Amniotic epithelial cell (primary cell): Measurements from ENCODE around the gene TP53AIP1.
A peak's percentile ranks its signal among the peaks of the same experiment; 100 is the strongest.
"Not testable (repeated sequence)": the region's sequence is repeated elsewhere in the genome, so short reads cannot be mapped to it uniquely, and the experiment has no call there.

Experiments used
- DNase-seq: peaks from one replicate; pipeline ENCODE4 v3.0.0-alpha.2; 2010; ENCODE audit warnings: low read depth

The TP53AIP1 gene

GRCh38 chr11:128925250-128925600 lies 17.4 kb downstream of the TP53AIP1 start:
- DNase-seq: no peak

- no peak for DNase-seq
Measured at GRCh38 chr11:128924510-128925249, 18.0 kb downstream of the TP53AIP1 start.

- no peak for DNase-seq
Measured at GRCh38 chr11:128924104-128924503, 18.6 kb downstream of the TP53AIP1 start.

- DNase-seq: no peak
Measured at GRCh38 chr11:128921793-128922192, 20.9 kb downstream of the TP53AIP1 start.

DNA sequence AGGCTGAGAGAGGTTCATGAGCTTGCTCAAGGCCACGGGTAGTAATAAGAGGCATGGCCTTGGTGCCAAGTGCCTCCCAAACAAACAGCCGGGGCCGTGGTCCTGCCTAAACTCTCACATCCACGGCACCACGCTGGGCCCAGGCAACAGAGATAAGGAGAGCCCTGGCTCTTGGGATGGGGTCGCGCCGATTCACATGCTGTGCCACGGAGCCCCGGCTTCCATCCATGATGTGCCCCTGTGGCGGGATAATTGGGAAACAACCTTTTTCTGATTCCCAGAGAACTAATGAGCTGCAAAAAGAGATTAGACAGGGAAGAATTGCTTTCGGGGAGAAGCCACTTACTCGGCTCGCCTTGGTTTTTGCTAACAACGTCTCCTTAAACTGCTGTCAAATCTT lies 22.0 kb downstream of the TP53AIP1 start:
- DNase-seq: no peak

- not testable (repeated sequence) for DNase-seq
Measured at GRCh38 chr11:128919635-128920034, 23.0 kb downstream of the TP53AIP1 start.

DNA sequence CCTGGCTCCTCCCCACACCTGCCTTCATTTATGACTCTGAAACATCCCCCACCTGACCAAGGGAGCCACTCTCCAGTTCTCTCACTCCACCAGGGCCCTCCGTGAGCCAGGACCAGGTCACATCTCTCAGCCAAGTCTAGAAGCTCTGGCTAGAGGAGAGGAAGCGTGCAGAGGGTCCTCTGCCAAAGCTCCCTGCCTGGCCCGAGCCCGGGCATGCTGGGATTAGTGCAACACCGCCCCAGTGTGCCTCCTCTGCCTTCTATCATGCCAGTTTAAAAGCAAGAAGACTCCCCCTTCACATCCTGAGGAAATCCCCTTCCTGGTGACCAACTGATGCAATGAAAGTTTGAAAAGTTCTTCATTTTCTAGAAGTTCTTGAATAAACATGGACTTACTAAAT lies 23.5 kb downstream of the TP53AIP1 start:
- no peak for DNase-seq

DNA sequence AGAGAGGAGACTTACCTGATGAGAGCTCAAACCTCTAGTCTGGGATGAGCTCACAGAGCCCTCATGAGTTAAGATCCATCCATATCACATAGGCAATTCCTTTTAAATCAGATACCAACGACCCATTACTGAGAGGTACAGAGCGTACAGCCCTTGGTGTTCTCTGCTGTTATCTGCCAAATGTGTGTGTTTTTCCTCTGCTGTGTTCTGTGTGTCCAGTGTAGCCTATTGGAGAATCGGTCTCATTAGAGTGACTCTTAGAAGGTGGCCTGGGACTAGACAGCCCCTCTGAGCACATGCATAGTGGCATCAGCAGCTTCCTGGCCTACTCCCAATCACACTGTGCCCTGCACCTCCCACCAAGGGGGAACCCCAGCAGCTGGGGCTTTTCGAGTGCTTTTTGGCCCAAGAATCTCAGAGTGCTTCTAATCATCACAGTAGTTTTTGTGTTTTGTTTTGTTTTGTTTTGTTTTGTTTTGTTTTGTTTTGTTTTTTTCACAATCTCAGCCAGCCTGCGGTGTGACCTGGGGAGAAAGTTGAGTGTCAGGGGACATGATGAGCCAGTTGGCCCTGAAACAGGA lies 25.4 kb downstream of the TP53AIP1 start:
- DNase-seq: no peak

DNA sequence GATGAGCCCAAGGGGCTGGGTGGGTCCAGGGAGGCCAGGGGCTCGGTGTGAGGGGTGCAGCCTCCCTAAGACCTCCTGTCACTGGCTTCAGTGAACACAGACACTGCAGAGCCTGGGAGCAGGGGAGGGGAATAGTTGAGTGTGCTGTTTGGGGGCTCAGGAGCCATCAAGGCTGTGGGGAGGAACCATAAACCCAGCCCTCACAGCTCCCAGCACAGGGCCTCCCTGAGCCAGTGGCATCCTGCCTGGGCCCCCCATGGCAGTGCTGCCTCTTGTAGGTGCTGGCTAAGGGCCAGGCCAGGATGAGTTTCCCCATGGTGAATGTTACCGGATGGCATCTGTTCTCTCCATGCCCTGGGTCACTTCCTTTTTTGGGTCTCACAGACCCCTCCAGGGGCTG lies 26.0 kb downstream of the TP53AIP1 start:
- no peak for DNase-seq

GRCh38 chr11:128916037-128916572 lies 26.6 kb downstream of the TP53AIP1 start:
- DNase-seq: no peak

DNA sequence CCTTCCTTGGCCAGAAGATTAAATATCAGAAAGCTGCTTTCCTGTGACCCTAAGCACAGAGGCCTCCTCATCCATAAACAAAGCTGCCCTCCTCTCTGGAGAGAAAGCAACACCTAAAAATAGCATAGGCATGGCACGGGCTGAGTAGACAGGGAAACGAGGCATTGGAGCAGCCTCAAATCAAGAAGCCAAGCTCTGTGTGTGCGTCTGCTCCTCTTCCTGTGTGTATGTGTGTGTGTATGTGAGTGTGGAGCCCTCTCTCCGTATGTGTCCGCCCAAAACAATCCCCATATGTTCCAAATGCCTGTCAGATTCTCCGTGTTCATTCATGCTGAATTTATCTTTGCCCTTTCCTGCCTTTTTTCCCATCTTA lies 27.5 kb downstream of the TP53AIP1 start:
- DNase-seq: no peak

DNA sequence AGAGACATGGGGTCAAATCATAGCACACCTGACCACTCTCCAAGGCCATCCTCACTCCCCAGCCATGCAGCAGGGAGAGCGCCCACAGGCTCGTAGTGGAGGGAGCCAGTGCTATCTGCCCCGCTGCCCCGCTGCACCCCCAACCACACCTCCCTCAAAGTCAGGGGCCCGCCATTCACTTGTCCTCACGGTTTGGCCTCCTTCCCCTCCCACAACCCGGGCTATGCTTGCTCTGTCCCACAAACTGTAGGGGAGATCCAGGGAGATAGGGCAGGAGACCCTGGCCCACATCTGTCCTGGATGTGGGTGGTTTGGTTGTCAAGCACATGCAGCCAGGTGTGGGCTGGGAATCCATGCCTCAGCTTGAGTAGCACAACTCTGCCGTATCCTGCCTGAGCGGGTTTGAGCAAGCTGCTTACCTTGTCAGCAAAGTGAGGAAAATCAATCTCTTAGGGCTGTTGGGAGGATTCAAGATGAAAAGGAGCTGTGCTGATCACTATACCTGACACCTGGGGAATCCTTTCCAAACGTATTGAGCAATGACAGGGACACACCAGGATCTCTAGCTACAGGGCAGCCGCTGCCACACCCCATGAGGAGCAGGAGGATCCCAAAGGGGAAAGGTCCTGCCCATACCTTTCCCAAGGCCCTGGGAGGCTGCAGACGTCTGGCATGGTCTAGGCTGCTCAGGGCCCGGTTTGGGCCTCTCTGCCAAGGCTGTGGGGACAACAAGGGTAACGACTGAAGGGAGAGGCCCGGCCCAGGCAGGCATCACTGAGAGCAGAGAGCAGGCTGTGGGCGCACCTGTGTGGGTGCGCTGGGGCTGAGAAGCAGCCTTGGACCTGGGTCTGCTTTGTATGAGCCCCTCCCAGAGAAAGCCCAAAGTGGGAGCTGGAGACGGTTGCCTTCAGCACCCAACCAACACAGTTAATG lies 28.2 kb downstream of the TP53AIP1 start:
- no peak for DNase-seq

DNA sequence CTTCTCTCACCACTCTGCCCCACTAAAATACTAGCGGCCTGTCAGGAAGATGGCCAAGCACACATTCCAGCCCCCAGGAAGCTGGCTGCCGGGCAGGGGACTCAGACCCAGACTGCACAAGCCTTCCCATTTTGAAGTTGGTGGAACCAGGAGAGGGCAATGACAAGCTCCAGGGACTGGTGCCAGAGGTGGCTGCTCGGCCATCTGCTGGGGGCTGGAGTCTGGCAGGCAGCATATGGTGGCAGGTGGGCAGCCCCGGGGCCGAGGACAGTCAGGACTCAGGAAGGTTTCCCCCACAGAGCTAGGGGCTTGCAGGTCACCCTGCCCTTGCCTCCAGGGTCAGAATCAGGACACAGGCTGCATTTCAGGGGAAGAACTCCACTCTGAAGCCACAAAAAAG lies 28.9 kb downstream of the TP53AIP1 start:
- no peak for DNase-seq

DNA sequence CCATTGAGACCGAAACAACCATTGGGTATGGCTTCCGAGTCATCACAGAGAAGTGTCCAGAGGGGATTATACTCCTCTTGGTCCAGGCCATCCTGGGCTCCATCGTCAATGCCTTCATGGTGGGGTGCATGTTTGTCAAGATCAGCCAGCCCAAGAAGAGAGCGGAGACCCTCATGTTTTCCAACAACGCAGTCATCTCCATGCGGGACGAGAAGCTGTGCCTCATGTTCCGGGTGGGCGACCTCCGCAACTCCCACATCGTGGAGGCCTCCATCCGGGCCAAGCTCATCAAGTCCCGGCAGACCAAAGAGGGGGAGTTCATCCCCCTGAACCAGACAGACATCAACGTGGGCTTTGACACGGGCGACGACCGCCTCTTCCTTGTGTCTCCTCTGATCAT lies 31.0 kb downstream of the TP53AIP1 start:
- DNase-seq: no peak

DNA sequence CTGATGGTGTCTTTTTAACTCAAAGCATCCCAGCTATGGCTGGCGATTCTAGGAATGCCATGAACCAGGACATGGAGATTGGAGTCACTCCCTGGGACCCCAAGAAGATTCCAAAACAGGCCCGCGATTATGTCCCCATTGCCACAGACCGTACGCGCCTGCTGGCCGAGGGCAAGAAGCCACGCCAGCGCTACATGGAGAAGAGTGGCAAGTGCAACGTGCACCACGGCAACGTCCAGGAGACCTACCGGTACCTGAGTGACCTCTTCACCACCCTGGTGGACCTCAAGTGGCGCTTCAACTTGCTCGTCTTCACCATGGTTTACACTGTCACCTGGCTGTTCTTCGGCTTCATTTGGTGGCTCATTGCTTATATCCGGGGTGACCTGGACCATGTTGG lies 31.4 kb downstream of the TP53AIP1 start:
- DNase-seq: no peak

- no peak for DNase-seq
Measured at GRCh38 chr11:128910576-128910975, 32.1 kb downstream of the TP53AIP1 start.

DNA sequence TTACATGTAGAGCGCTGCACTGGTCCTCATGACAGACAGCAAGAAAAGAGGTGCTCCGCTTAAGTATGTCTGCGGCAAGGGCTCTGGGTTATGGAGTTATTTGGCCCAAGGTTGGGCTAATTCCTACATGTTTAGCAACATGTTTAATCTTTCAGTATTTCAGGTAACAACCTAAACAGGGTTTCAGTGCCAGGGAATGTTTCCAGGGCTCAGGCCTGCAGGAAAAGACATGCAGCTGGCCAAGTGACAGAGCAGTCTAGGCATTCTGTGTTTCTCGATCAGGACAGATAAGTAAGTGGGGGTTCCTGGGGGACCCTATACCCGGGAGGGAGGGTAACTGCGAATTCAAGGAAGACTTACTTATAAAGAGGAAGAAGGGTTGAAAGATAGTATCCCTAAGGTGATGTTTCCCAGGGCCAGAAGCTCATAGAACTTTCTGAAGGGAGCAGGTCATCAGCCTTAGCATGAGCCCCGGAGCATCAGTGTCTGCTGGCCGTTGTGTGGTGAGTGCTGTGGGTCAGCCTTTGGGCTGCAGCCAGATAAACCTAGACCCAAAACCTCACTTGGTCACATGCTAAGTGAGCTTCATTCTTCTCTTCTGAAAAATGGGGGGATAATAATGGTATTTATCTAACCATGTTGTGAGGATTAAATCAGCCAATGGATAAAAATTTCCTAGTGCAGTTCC lies 33.1 kb downstream of the TP53AIP1 start:
- DNase-seq: no peak

GRCh38 chr11:128908391-128909246 lies 34.1 kb downstream of the TP53AIP1 start:
- peak; percentile 68 for DNase-seq

GRCh38 chr11:128907585-128907984 lies 35.1 kb downstream of the TP53AIP1 start:
- no peak for DNase-seq

DNA sequence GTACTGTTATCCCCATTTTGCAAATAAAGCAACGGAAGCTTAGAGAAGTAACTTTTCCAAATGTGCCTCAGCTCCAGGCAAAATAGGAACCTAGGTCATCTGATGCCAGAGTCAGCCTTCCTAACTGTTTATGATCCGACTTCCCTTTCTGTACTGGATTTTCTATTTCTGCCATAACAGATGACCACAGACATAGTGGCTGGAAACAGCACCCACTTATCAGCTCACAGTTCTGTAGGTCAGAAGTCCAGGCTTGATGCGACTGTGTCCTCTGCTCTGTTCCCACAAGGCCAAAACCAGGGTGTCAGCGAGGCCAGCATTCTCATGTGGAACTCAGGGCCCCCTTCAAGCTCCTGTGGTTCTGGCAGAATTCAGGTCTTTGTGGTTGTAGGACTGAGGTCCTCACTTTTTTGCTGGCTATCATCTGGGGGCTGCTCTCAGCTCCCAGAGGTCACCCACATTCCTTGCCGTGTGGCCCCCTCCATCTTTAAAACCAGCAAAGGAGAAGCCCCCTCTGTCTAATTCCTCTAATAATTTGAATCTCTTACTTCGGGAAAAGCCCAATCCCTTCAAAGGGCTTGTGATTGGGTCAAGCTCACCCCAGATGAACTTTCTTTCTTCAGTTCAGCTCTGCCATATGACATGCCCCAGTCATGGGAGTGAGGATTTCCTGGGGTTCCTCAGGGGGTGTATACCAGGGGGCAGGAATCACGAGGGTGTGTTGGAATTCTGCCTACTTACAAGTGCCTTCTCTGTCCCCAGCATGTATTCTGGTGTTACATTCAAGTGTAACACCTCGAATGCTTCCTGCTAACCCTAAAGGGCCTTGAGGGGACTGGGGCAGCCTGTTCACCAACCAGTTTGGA lies 36.3 kb downstream of the TP53AIP1 start:
- DNase-seq: no peak
